CD4-positive, alpha-beta T cell (primary cell): ENCODE data around the gene KIF26B. TPM values are rescaled to one million over a fixed set of nuclear protein-coding genes. Genes with fewer than 3 reads are reported as not detected.

ENCODE experiments used
- ATAC-seq: fragments of 200-7000 bp; cut with Tn5 transposase; one replicate; pipeline ENCODE4 v1.10.0; 2022; ENCODE audit warnings: mild to moderate bottlenecking; ENCODE audit not compliant: poor library complexity
- CTCF ChIA-PET: fragments of 350-600 bp; sonication (Branson Sonifier 250); formaldehyde crosslinking; loops from one replicate; lab custom pipeline; 2021; ENCODE audit warnings: antibody characterized with exemption, inconsistent platforms; lab: Charles Lee
- POLR2A ChIA-PET: fragments of 350-600 bp; sonication (Branson Sonifier 250); formaldehyde crosslinking; loops from one replicate; lab custom pipeline; 2021; ENCODE audit warnings: antibody characterized with exemption, inconsistent platforms; lab: Charles Lee
- DNase-seq, 14 experiments: peaks; one replicate each; pipeline ENCODE4 v3.0.0-alpha.2; 2013 to 2020; ENCODE audit warnings: mixed read lengths in 2 of 14
- H3K27ac ChIP-seq, 2 donors: one replicate each; pipeline versions ENCODE4 v1.5.1 to v1.7.0; 2013; ENCODE audit warnings: low read length in 2 of 2, low read depth in 1 of 2, mild to moderate bottlenecking in 1 of 2
- H3K27me3 ChIP-seq, 2 experiments: 1 replicate in 1 of 2; 2 replicates in 1 of 2; pipeline versions ENCODE4 v1.6.1 to v1.7.0; 2013; ENCODE audit warnings: low read length in 2 of 2, control low read depth in 1 of 2, mild to moderate bottlenecking in 1 of 2, moderate library complexity in 1 of 2; ENCODE audit not compliant: insufficient read depth in 2 of 2, control insufficient read depth in 1 of 2
- H3K36me3 ChIP-seq: one replicate; pipeline ENCODE4 v1.6.1; 2013; ENCODE audit warnings: low read length, control low read depth; ENCODE audit not compliant: insufficient read depth
- H3K4me1 ChIP-seq: one replicate; pipeline ENCODE4 v1.6.1; 2013; ENCODE audit warnings: low read length, control low read depth; ENCODE audit not compliant: insufficient read depth
- H3K4me3 ChIP-seq: one replicate; pipeline ENCODE4 v1.5.1; 2013; ENCODE audit warnings: mild to moderate bottlenecking, low read length, moderate library complexity
- H3K9me3 ChIP-seq, 2 experiments: 1 replicate in 1 of 2; 2 replicates in 1 of 2; pipeline versions ENCODE4 v1.6.1 to v1.7.0; 2013; ENCODE audit warnings: low read length in 2 of 2, mild to moderate bottlenecking in 2 of 2, control low read depth in 1 of 2, moderate library complexity in 1 of 2; ENCODE audit not compliant: control insufficient read depth in 1 of 2, insufficient read depth in 1 of 2
- H3K27ac Mint-ChIP-seq: one replicate; pipeline ENCODE4 v1.8.0; 2020; ENCODE audit warnings: mixed read lengths
- H3K27me3 Mint-ChIP-seq: one replicate; pipeline ENCODE4 v1.8.0; 2021; ENCODE audit warnings: mixed read lengths
- H3K36me3 Mint-ChIP-seq: one replicate; pipeline ENCODE4 v1.8.0; 2021; ENCODE audit warnings: low read depth, mixed read lengths
- H3K4me1 Mint-ChIP-seq: one replicate; pipeline ENCODE4 v1.8.0; 2021; ENCODE audit warnings: low read depth, mixed read lengths
- H3K4me3 Mint-ChIP-seq: one replicate; pipeline ENCODE4 v1.8.0; 2020; ENCODE audit warnings: mild to moderate bottlenecking, mixed read lengths
- H3K9me3 Mint-ChIP-seq: one replicate; pipeline ENCODE4 v1.8.0; 2020; ENCODE audit warnings: mixed read lengths
- CTCF ChIP-seq: fragments of 200-600 bp; IDR thresholded peaks from one replicate; pipeline ENCODE4 v1.8.0; 2022; ENCODE audit warnings: antibody characterized with exemption, mild to moderate bottlenecking
- intact Hi-C, 2 experiments: fragments of 100-400 bp; cut with DNase I in 1 of 2; cut with micrococcal nuclease in 1 of 2; formaldehyde crosslinking; loops; one replicate each; pipeline versions ENCODE4 v1.15.1 to v1.9.0; 2023 to 2025; cut with DNase I, micrococcal nuclease
- total RNA-seq, 174 experiments: library from RNA in 2 of 174; stranded (reverse) in 2 of 174; gene quantifications; one replicate each; pipeline ENCODE4 v1.2.3 and lab custom pipeline; 2021 to 2026

KIF26B gene
- total RNA-seq, 2 experiments from 2014 or later, result 0.03 TPM; not detected in 1

- no peak overlapping the region for H3K4me3 ChIP-seq
- Mint-ChIP-seq H3K27me3 (peaks cover 12% of the 10 kb centered on the region), H3K27ac (no peak overlapping the region), H3K4me3 (no peak overlapping the region), H3K4me1 (no peaks in the 10 kb centered on the region), H3K9me3 (peaks cover 6% of the 10 kb centered on the region), H3K36me3 (no peaks in the 10 kb centered on the region)
- no peak for DNase-seq
- TF ChIP-seq CTCF, result no peak
- POLR2A ChIA-PET, result no interaction called here
- H3K27ac ChIP-seq, result no peak overlapping the region
- no peaks in the 10 kb centered on the region for H3K9me3 ChIP-seq
- ATAC-seq, result no peak
- H3K4me1 ChIP-seq, result no peaks in the 10 kb centered on the region
- peaks cover 0 to 11% of the 10 kb centered on the region in 2 experiments for H3K27me3 ChIP-seq
- CTCF ChIA-PET, result no interaction called here
- H3K36me3 ChIP-seq, result no peaks in the 10 kb centered on the region
- intact Hi-C loops, result no loop called here
Measured at GRCh38 chr1:245272676-245273075, 117.9 kb downstream of the KIF26B start.

DNA sequence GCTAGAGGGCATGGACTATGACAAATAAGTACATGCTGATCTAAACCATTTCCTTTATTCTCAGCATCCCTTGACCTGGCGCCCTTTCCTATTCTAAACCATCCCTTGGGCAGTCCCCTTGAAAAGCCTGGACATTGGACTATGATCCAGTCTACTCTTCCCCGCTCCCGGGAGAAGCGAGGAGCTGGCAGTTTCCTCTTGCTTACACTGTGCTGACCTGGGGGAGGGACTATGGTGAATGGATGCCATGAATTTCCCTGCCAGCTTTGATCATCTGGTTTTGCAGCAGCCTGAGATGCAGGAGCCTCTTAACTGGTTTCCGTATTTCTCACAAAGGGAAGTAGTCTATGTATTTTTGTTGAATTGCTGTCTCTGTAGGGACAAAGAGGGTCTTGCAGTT, 121.7 kb downstream of the KIF26B start:
- H3K4me3 Mint-ChIP-seq, result no peak overlapping the region
- no peaks in the 10 kb centered on the region for H3K4me1 Mint-ChIP-seq
- H3K27ac Mint-ChIP-seq, result no peak overlapping the region
- no peaks in the 10 kb centered on the region for H3K9me3 ChIP-seq
- H3K36me3 ChIP-seq, result no peaks in the 10 kb centered on the region
- H3K27me3 Mint-ChIP-seq, result peaks cover 20% of the 10 kb centered on the region
- intact Hi-C loops, result no loop called here
- DNase-seq, result no peak
- POLR2A ChIA-PET, result no interaction called here
- H3K36me3 Mint-ChIP-seq, result no peaks in the 10 kb centered on the region
- CTCF ChIA-PET, result no interaction called here
- ATAC-seq, result no peak
- H3K4me3 ChIP-seq, result no peak overlapping the region
- no peaks in the 10 kb centered on the region for H3K9me3 Mint-ChIP-seq
- H3K4me1 ChIP-seq, result no peaks in the 10 kb centered on the region
- H3K27ac ChIP-seq, result no peak overlapping the region
- H3K27me3 ChIP-seq, result peaks cover 0 to 11% of the 10 kb centered on the region in 2 experiments
- TF ChIP-seq CTCF, result no peak

- H3K27me3 ChIP-seq, result peaks cover 0 to 11% of the 10 kb centered on the region in 2 experiments
- TF ChIP-seq CTCF, result no peak
- H3K4me3 ChIP-seq, result no peak overlapping the region
- no peaks in the 10 kb centered on the region for H3K4me1 ChIP-seq
- POLR2A ChIA-PET, result no interaction called here
- ATAC-seq (no peak), DNase-seq (no peak)
- CTCF ChIA-PET, result no interaction called here
- H3K27ac ChIP-seq, result no peak overlapping the region
- intact Hi-C loops, result no loop called here
- H3K9me3 Mint-ChIP-seq, result no peaks in the 10 kb centered on the region
- no peaks in the 10 kb centered on the region for H3K36me3 ChIP-seq
- no peaks in the 10 kb centered on the region for H3K36me3 Mint-ChIP-seq
- no peak overlapping the region for H3K4me3 Mint-ChIP-seq
- H3K4me1 Mint-ChIP-seq, result no peaks in the 10 kb centered on the region
- no peaks in the 10 kb centered on the region for H3K9me3 ChIP-seq
- H3K27ac Mint-ChIP-seq, result no peak overlapping the region
- H3K27me3 Mint-ChIP-seq, result peaks cover 20% of the 10 kb centered on the region
Measured at GRCh38 chr1:245277276-245277675, 122.5 kb downstream of the KIF26B start.
